ENCODE data around the gene BPI. TPM values are rescaled to one million over a fixed set of nuclear protein-coding genes. Genes with fewer than 3 reads are reported as not detected.
"Not testable (repeated sequence)": the region's sequence is repeated elsewhere in the genome, so short reads cannot be mapped to it uniquely, and the experiment has no call there.

BPI gene
- polyA plus RNA-seq, 3 donors: 0.44 to 1.0 TPM; not detected in 1

- DNase-seq (ENCODE audit: low read depth in 3 of 3, low spot score in 2 of 3): no peak
Measured at GRCh38 chr20:38301309-38301708, 2.6 kb upstream of the BPI start.

DNA sequence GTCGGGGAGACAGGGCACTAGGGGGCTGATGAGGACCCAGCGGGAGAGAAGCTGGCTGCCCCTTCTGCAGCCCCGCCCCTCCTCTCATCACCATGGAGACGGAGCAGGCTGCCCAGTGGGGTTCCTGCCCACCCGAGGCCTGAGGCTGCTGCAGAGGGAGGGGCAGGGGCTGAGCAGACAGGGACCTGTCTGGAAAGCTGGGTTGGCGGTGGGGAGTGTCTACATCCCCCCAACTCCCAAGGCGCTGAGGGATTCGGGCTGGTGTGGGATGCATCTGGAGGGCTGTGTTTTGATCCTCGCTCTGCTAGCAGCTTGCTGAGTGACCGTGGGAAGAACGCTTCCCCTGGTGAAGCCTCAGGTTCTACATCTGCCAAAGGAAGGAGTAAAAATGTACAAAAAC, 1.2 kb upstream of the BPI start:
- no peak for DNase-seq (ENCODE audit: low read depth in 3 of 3, low spot score in 2 of 3)

GRCh38 chr20:38304845-38305447, 990 bp downstream of the BPI start:
- DNase-seq (ENCODE audit: low read depth in 3 of 3, low spot score in 2 of 3): no peak

GRCh38 chr20:38305541-38305940, 1.6 kb downstream of the BPI start:
- DNase-seq (ENCODE audit: low read depth in 3 of 3, low spot score in 2 of 3): no peak

DNA sequence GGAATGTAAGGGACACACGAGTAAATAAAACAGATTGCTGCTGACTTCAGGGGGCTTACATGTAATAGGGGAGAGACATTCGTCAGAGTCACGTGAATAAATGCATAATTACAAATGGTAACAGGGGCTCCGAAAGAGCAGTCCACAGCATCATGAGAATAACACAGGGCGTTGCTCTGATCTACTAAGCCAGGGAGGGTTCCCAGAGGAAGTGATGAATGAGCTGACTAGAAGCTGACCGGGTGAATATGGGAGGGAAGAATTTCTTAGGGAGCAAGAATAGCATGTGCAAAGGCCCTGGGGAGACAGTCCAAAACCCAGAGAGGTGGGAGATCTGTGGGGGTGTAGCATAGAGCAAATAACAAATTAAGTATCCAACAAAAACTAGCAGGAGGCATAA, 2.4 kb downstream of the BPI start:
- no peak for DNase-seq (ENCODE audit: low read depth in 3 of 3, low spot score in 2 of 3)

- no peak for DNase-seq (ENCODE audit: low read depth in 3 of 3, low spot score in 2 of 3)
Measured at GRCh38 chr20:38307371-38308046, 3.6 kb downstream of the BPI start.

- no peak for DNase-seq (ENCODE audit: low read depth in 3 of 3, low spot score in 2 of 3)
Measured at GRCh38 chr20:38308047-38308438, 4.1 kb downstream of the BPI start.

DNA sequence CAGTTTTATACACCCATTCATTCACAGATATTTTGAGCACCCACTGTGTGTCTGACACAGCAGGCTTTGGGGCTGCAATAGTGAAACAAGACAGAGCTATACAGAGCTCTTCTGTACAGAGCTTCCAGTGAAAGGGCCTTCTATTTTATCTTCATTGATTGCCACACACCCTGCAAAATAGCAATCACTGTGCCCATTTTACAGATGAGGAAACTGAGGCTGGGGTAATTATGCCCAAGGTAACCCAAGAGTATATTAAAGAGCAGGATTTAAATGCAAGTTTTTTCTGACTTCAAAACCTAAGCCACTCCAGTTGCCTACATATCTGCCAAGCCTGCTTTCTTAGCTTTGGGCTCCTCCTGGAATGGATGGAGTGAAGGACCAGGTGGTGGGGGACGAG, 4.5 kb downstream of the BPI start:
- no peak for DNase-seq (ENCODE audit: low read depth in 3 of 3, low spot score in 2 of 3)

- DNase-seq (ENCODE audit: low read depth in 3 of 3, low spot score in 2 of 3): no peak
Measured at GRCh38 chr20:38311091-38311490, 7.1 kb downstream of the BPI start.

- no peak for DNase-seq (ENCODE audit: low read depth in 3 of 3, low spot score in 2 of 3)
Measured at GRCh38 chr20:38311491-38311890, 7.5 kb downstream of the BPI start.

DNA sequence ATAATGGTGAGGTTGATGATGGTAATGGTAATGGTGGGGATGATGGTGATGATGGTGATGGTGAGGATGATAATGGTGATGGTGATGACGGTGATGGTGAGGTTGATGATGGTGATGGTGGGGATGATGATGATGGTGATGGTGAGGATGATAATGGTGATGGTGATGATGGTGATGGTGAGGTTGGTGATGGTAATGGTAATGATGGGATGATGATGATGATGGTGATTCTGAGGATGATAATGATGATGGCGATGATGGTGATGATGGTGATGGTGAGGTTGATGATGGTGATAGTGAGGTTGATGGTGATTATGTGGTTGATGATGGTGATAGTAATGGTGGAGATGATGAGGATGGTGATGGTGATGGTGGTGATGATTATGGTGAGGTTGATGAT, 9.7 kb downstream of the BPI start:
- DNase-seq (ENCODE audit: low read depth in 3 of 3, low spot score in 2 of 3): no peak

DNA sequence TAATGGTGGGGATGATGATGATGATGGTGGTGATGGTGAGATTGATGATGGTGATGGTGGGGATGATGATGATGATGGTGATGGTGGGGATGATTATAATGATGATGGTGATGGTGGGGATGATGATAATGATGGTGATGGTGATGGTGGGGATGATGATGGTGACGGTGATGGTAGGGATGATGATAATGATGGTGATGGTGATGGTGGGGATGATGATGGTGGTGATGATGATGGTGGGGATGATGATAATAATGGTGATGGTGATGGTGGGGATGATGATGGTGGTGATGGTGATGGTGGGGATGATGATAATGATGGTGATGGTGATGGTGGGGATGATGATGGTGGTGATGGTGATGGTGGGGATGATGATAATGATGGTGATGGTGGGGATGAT, 10.4 kb downstream of the BPI start:
- DNase-seq (ENCODE audit: low read depth in 3 of 3, low spot score in 2 of 3): not testable (repeated sequence)

DNA sequence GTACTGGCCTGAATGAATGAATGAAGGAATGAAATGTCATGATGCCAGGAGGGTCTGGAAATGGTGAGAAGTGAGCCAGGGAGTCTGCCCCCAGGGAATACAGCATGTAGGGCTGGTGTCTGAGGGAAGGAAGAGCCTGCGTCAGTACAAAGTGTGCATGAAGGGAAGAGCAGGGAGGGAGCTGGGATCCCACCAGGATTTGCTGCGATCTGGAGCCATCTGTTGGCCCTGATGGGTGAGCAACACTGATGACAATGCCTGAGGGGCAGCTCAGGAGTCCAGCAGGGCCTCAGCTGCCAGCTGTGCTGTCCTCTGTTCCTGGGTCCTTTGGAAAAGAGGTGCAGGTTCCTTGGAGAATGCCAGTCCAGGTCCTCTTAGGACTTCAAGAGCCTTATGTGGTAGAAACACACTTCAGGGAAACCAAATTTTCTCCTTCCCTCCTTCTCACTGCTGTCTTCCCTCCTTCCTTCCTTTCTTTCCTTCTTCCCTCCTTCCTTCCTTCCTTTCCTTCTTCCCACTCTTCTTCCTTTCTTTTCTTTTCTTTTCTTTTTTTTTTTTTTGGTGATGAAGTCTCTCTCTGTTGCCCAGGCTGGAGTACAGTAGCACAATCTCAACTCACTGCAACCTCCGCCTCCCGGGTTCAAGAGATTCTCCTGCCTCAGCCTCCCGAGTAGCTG, 11.5 kb downstream of the BPI start:
- DNase-seq (ENCODE audit: low read depth in 3 of 3, low spot score in 2 of 3): no peak

GRCh38 chr20:38316341-38316740, 12.4 kb downstream of the BPI start:
- no peak for DNase-seq (ENCODE audit: low read depth in 3 of 3, low spot score in 2 of 3)

GRCh38 chr20:38317422-38317821, 13.5 kb downstream of the BPI start:
- no peak for DNase-seq (ENCODE audit: low read depth in 3 of 3, low spot score in 2 of 3)

DNA sequence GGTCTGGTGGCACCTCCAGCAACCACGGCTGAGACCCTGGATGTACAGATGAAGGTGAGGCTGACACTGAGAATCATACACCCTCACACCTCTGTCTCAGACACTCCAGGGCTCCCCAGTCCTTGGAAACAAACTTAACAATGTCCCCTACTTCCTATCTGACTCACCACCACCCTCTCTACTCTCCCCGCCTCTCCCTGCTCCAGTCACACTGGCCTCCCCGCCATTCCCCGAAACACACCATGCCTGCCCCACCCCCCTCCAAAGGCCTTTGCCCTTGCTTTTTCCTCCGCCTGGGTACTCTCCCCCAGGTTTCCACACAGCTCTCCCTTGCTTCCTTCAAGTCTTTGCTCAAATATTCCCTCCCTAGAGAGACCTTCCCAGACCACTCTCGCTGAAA, 16.3 kb downstream of the BPI start:
- no peak for DNase-seq (ENCODE audit: low read depth in 3 of 3, low spot score in 2 of 3)

GRCh38 chr20:38321959-38322598, 18.1 kb downstream of the BPI start:
- DNase-seq (ENCODE audit: low read depth in 3 of 3, low spot score in 2 of 3): no peak

- no peak for DNase-seq (ENCODE audit: low read depth in 3 of 3, low spot score in 2 of 3)
Measured at GRCh38 chr20:38324159-38324558, 20.2 kb downstream of the BPI start.

DNA sequence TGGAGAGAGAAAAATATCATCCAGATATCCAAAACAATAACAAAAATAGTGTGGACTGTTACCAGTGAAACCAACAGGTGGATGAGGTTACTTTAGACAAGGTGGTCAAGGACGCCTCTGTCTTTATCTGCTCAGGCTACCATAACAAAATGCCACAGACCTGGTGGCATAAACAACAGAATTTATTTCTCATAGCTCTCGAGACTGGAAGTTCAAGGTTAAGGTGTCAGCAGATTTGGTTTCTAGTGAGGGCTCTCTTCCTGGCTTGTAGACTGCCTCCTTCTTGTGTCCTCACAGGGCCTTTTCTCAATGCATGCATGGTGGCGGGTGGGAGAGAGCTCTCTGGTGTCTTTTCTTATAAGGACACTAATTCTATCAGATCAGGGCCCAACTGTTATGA, 21.2 kb downstream of the BPI start:
- DNase-seq (ENCODE audit: low read depth in 3 of 3, low spot score in 2 of 3): no peak

DNA sequence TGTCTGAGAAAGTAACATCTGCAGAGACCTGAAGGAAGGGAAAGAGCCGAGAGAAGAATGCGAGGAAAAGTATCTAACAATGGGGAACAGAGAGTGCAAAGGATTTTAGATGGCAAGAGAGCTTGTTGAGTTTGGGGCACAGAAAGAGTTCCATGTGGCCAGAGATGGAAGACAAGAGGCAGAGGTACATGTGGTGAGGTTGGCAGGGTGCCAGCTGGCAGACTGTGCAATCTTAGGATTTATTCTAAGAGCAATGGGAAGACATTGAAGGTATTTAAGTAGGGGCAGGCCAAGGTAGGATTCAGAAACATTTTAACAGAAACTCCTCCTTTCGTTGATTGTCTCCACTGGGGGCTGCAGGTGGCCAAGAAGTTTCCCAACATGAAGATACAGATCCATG, 21.9 kb downstream of the BPI start:
- no peak for DNase-seq (ENCODE audit: low read depth in 3 of 3, low spot score in 2 of 3)

GRCh38 chr20:38326309-38326708, 22.4 kb downstream of the BPI start:
- DNase-seq (ENCODE audit: low read depth in 3 of 3, low spot score in 2 of 3): no peak

GRCh38 chr20:38330638-38331037, 26.7 kb downstream of the BPI start:
- no peak for DNase-seq (ENCODE audit: low read depth in 3 of 3, low spot score in 2 of 3)
